ENCODE data around the gene ATG4B.
A peak's percentile ranks its signal among the peaks of the same experiment; 100 is the strongest.
"Not testable (repeated sequence)": the region's sequence is repeated elsewhere in the genome, so short reads cannot be mapped to it uniquely, and the experiment has no call there.

The ATG4B gene

DNA sequence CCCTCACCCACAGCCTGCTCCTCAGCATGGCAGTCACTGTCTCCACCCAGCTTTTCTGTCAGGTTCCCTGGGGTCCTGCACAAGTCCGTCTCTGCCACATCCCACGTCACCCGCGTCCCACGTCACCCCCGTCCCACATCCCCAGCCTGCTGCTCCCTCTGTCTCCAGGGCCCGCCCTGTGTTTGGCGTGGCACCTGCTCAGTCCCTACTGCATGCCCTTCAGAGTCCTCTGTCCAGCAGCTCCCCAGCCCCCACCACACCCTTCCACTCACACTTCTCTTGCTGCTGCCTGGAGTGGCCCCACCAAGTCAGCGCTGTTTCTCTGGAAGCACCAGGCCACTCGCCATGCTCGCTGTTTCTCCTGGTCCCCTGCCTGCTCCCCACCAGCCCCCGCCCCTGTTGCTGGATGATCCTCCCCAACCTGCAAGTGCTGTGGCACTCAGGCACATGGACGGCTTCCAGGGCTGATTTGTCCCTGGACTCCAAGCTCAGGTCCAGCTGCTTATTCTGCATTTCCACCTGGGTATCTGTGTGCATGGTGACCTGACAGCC is 18.8 kb downstream of the ATG4B start:
- TF ChIP-seq CTCF (IDR thresholded peaks at IDR 0.05; ENCODE audit: low read depth, low read length): no peak
- DNase-seq: no peak
- Histone ChIP-seq H3K4me3 (ENCODE audit: low read depth, low read length) (no peak overlapping the region), H3K9me3 (no peaks in the 10 kb centered on the region), H3K27me3 (no peaks in the 10 kb centered on the region), H3K4me1 (no peaks in the 10 kb centered on the region), H3K36me3 (peaks cover 70% of the 10 kb centered on the region)

DNA sequence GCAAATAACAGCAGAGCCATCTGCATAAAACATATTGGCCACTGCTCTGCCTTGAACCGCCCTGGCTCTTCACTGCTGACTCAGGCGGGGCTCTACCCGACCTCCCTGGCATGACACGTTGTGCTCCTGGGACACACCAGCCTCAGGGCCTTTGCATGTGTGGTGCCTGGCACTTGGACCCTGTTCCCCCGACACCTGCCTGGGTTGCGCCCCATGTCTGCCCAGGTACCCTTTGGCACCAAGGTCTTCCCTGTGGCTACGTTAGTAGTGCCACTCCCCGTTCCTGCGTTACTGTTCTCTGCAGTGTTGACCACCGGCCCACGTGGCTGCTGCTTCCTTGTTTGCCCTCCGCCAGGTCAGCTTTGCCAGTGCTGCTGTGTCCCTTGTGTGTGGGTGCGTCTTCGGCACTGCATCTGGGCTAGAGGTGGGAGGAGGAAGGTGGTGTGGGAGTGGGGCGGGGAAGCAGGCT is 20.3 kb downstream of the ATG4B start:
- Histone ChIP-seq H3K9me3 (no peaks in the 10 kb centered on the region), H3K4me1 (no peaks in the 10 kb centered on the region), H3K27me3 (no peaks in the 10 kb centered on the region), H3K36me3 (peaks cover 54% of the 10 kb centered on the region), H3K4me3 (ENCODE audit: low read depth, low read length) (no peak overlapping the region)
- TF ChIP-seq CTCF (IDR thresholded peaks at IDR 0.05; ENCODE audit: low read depth, low read length): no peak
- DNase-seq: no peak

DNA sequence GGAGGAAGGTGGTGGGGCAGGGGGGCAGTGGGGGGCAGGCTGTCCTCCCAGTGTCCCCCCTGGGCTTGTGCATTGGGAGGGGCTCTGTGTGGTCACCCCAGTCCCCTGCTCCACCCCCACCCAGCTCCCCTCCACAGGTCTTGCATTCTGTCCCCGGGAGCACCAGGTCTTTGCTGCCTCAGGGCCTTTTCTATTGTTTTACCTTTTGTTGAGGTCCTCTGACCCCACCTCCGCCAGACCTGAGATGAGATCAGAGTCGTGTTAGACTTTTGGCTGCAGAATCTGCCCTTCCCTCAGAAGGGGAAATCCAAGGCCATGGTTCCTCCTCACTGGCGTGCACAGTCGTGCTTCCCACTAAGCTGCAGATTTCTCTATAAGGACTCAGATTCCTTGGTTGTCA is 20.8 kb downstream of the ATG4B start:
- Histone ChIP-seq H3K4me3 (ENCODE audit: low read depth, low read length) (no peak overlapping the region), H3K36me3 (peaks cover 50% of the 10 kb centered on the region), H3K9me3 (no peaks in the 10 kb centered on the region), H3K4me1 (no peaks in the 10 kb centered on the region), H3K27me3 (no peaks in the 10 kb centered on the region)
- TF ChIP-seq CTCF (IDR thresholded peaks at IDR 0.05; ENCODE audit: low read depth, low read length): no peak
- DNase-seq: no peak

DNA sequence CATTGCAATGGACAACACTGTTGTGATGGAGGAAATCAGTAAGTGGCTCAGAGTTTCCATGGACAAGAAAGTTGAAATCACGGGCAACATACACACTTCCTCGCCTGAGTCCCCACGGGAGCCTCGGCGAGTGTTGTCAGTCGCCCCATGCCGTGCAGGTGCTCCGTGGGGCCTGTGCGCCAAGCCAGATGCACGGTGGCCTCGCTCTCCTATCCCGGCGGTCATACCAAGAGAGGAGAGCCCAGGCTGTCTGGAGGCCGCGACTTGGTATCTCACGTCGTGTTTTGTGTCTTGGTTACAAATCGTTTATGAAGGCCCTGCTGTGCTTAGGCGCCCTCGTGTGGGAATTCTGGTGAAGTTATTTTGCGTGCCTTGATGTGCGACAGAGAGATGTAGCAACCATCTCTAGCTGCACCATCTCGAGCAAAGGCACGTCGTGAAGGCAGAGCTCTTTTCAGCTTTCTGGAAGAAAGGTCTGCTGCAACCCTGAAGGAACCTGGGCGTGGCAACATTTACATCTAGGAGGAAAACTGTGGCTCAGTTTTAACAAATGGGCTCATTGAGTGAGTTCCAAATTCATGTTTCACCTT is 21.8 kb downstream of the ATG4B start:
- no peaks in the 10 kb centered on the region for H3K4me1 ChIP-seq
- peak; percentile 78 for DNase-seq
- no peaks in the 10 kb centered on the region for H3K9me3 ChIP-seq
- no peaks in the 10 kb centered on the region for H3K27me3 ChIP-seq
- H3K4me3 ChIP-seq (ENCODE audit: low read depth, low read length): no peak overlapping the region
- TF ChIP-seq CTCF (IDR thresholded peaks at IDR 0.05; ENCODE audit: low read depth, low read length): peak; percentile 86
- peaks cover 44% of the 10 kb centered on the region for H3K36me3 ChIP-seq

DNA sequence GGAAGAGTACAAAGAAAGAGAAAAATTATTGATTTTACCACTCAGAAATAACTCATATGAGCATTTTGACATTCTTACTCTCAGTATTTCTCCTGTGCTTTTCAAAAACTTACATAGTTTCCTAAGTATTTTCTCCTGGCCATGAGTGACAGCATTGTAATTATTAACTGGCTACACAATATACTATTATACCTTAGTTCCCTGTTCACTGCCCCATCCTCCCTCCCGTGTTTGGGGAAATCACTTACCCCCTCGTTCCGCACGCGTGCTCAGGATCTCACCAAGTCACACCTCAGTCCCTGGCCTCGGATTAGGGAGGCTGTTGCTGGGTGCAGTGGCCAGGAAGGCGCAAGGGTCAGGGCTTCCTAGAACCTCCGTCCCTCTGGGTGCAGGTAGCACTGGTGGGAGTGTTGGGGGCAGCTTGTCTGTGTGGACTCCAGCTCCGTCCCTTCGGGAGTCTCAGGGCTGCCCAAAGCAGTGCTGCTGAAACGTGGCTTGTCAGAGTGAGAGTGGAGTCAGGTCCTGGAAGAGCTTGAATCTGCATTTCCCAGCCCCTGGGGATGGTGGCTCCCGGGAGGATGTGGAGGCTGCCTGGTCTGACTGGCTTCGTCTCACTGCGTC is 23.2 kb downstream of the ATG4B start:
- no peak for TF ChIP-seq CTCF (IDR thresholded peaks at IDR 0.05; ENCODE audit: low read depth, low read length)
- Histone ChIP-seq H3K36me3 (peaks cover 33% of the 10 kb centered on the region), H3K27me3 (no peaks in the 10 kb centered on the region), H3K9me3 (no peaks in the 10 kb centered on the region), H3K4me1 (peaks cover 6% of the 10 kb centered on the region), H3K4me3 (ENCODE audit: low read depth, low read length) (no peak overlapping the region)
- no peak for DNase-seq

GRCh38 chr2:241662731-241663130 is 25.2 kb downstream of the ATG4B start:
- H3K27me3 ChIP-seq; H3K9me3 ChIP-seq; DNase-seq; H3K4me3 ChIP-seq (ENCODE audit: low read depth, low read length): not testable (repeated sequence)
- H3K36me3 ChIP-seq: peaks cover 32% of the 10 kb centered on the region
- H3K4me1 ChIP-seq: peaks cover 18% of the 10 kb centered on the region
